Gastrocnemius medialis (tissue), 4 donors: ENCODE results near the gene C1QTNF7. TPM values are rescaled to one million over a fixed set of nuclear protein-coding genes. Genes with fewer than 3 reads are reported as not detected.

ENCODE experiments used
- ATAC-seq, 2 donors: fragments of 150-250 bp; one replicate each; pipeline ENCODE4 v1.9.1; 2016
- DNase-seq, 2 donors: peaks; one replicate each; pipeline ENCODE4 v3.0.0-alpha.2; 2019
- H3K27ac ChIP-seq, 4 donors: fragments of 200-600 bp; sonication (generic); 1 replicate in 1 of 4; 2 replicates in 3 of 4; pipeline ENCODE4 v1.5.1; 2016 to 2018; ENCODE audit warnings: mild to moderate bottlenecking in 2 of 4, moderate library complexity in 1 of 4
- H3K27me3 ChIP-seq, 3 donors: fragments of 200-600 bp; sonication (generic) in 2 of 3; 1 replicate in 1 of 3; 2 replicates in 2 of 3; pipeline versions ENCODE4 v1.5.1 to v1.6.0; 2016 to 2019; ENCODE audit warnings: mild to moderate bottlenecking in 1 of 3, moderate library complexity in 1 of 3
- H3K36me3 ChIP-seq, 2 donors: fragments of 200-600 bp; sonication (generic) in 1 of 2; one replicate each; pipeline ENCODE4 v1.5.1; 2017 to 2018
- H3K4me1 ChIP-seq, 2 donors: fragments of 200-600 bp; sonication (generic) in 1 of 2; one replicate each; pipeline ENCODE4 v1.5.1; 2016 to 2017; ENCODE audit warnings: mild to moderate bottlenecking in 2 of 2
- H3K4me3 ChIP-seq, 4 donors: fragments of 200-600 bp; sonication (generic) in 3 of 4; 1 replicate in 1 of 4; 2 replicates in 3 of 4; pipeline ENCODE4 v1.5.1; 2016 to 2019; ENCODE audit warnings: mild to moderate bottlenecking in 2 of 4
- H3K9me3 ChIP-seq, 3 donors: fragments of 200-600 bp; sonication (generic) in 2 of 3; 1 replicate in 1 of 3; 2 replicates in 2 of 3; pipeline ENCODE4 v1.5.1; 2016 to 2019
- POLR2A ChIP-seq, 2 donors: fragments of 450-650 bp; IDR thresholded peaks; one replicate each; pipeline ENCODE4 v1.6.1; 2017; ENCODE audit warnings: antibody characterized with exemption in 2 of 2, mild to moderate bottlenecking in 2 of 2, moderate library complexity in 2 of 2
- in situ Hi-C, 4 donors: fragments of 200-750 bp; cut with MboI; loops; one replicate each; pipeline versions ENCODE4 v1.15.0 to v1.8.0; 2017; ENCODE audit warnings: low sequenced_read_pairs in 4 of 4
- intact Hi-C: fragments of 100-400 bp; cut with DNase I; formaldehyde crosslinking; loops from one replicate; pipeline ENCODE4 v1.15.1; 2023; ENCODE audit warnings: low total_unique reads
- total RNA-seq, 4 donors: library from RNA; depleted of rRNA; stranded (reverse); fragments of >200 nt; gene quantifications; one replicate each; pipeline versions ENCODE4 v1.1.0 to v1.2.3, GENCODE V29; 2016
- TF ChIP-seq, protein P1 (sequence below), 5 experiments: fragments of 450-650 bp in 3 of 5; fragments of 200-600 bp in 2 of 5; sonication (generic) in 2 of 5; IDR thresholded peaks in 4 of 5; conservative IDR thresholded peaks in 1 of 5; 1 replicate in 4 of 5; 2 replicates in 1 of 5; pipeline ENCODE4 v1.5.1; 2016 to 2019; ENCODE audit warnings: antibody characterized with exemption in 5 of 5, mild to moderate bottlenecking in 3 of 5, moderate library complexity in 3 of 5

The C1QTNF7 gene
- total RNA-seq, 4 donors from 2014 or later, result 0.29 to 11.6 (median 0.72) TPM

DNA sequence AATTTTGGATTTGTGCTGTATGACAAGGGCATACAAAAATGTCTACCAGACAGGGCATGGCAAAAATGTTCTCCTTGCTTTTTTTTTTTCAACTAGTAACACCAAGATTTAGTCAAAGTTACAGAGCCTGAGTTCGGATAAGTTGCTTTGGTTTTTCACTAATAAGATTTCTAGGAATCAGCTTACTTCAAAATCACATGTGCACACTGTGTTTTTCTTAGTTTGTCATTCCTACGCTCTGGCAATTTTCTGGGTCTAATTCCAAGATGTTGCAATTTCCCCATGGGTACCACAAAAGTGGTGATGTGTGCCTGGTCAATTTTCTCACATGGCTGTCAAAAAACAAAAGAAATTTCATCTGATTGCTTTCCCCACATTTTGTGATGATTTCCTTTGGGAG lies 6.3 kb downstream of the C1QTNF7 start:
- no peaks in the 10 kb centered on the region for H3K9me3 ChIP-seq
- TF ChIP-seq, protein P1, sequence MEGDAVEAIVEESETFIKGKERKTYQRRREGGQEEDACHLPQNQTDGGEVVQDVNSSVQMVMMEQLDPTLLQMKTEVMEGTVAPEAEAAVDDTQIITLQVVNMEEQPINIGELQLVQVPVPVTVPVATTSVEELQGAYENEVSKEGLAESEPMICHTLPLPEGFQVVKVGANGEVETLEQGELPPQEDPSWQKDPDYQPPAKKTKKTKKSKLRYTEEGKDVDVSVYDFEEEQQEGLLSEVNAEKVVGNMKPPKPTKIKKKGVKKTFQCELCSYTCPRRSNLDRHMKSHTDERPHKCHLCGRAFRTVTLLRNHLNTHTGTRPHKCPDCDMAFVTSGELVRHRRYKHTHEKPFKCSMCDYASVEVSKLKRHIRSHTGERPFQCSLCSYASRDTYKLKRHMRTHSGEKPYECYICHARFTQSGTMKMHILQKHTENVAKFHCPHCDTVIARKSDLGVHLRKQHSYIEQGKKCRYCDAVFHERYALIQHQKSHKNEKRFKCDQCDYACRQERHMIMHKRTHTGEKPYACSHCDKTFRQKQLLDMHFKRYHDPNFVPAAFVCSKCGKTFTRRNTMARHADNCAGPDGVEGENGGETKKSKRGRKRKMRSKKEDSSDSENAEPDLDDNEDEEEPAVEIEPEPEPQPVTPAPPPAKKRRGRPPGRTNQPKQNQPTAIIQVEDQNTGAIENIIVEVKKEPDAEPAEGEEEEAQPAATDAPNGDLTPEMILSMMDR (IDR thresholded peaks at IDR 0.05 in 4 of 5, conservative IDR thresholded peaks at IDR 0.05 in 1 of 5), result no peak
- TF ChIP-seq POLR2A (IDR thresholded peaks at IDR 0.05), result no peak
- H3K4me3 ChIP-seq, result no peak overlapping the region
- ATAC-seq (peak; percentile 79 to 80), DNase-seq (no peak)
- H3K36me3 ChIP-seq, result no peaks in the 10 kb centered on the region
- intact Hi-C loops, result no loop called here
- in situ Hi-C loops, result no loop called here
- H3K27me3 ChIP-seq, result no peaks in the 10 kb centered on the region
- no peaks in the 10 kb centered on the region for H3K4me1 ChIP-seq
- H3K27ac ChIP-seq, result no peak overlapping the region

DNA sequence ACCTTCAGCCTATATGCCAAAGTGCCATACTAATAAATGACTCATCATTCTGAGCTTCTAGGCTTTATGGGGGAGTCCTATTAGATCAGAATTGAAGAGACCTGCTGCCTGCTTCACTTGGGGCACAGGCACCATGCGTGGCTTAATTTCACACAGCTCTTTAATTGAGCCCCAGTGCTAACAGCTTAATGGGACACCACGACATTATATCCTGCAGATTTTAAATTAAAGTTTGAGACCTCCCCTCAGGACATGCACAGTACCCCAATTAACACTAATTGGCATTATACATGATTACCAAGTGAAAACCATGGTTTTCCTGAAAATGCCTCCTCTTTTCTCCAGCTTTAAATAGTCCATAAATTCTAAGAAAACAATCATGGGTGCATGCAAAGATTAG lies 6.8 kb downstream of the C1QTNF7 start:
- intact Hi-C loops, result no loop called here
- no peaks in the 10 kb centered on the region for H3K36me3 ChIP-seq
- no peaks in the 10 kb centered on the region for H3K9me3 ChIP-seq
- ATAC-seq, result no peak
- H3K27ac ChIP-seq, result no peak overlapping the region
- no peaks in the 10 kb centered on the region for H3K27me3 ChIP-seq
- H3K4me1 ChIP-seq, result no peaks in the 10 kb centered on the region
- no peak for TF ChIP-seq POLR2A (IDR thresholded peaks at IDR 0.05)
- TF ChIP-seq, protein P1 (IDR thresholded peaks at IDR 0.05 in 4 of 5, conservative IDR thresholded peaks at IDR 0.05 in 1 of 5), result no peak
- in situ Hi-C loops, result no loop called here
- DNase-seq, result no peak
- no peak overlapping the region for H3K4me3 ChIP-seq

DNA sequence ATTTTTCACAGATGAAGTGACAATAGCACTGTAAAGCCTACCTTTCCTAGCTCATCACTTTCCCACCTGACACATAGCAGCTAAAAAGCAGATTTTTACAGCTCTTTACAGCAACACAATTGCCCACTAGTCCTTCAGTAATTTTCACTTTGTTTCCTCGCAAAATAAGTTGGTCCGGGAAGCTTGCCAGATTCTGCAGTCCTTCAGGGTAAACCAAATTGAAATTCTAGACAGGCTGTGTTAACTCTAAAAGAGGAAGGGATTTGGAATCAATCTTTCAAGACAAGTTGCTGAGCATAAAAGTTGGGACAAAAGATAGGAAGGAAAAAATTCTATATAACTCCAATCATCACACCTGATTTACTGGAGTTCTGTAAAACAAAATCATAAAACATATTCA lies 8.7 kb downstream of the C1QTNF7 start:
- Histone ChIP-seq H3K36me3 (no peaks in the 10 kb centered on the region), H3K9me3 (no peaks in the 10 kb centered on the region), H3K27ac (no peak overlapping the region), H3K4me1 (no peaks in the 10 kb centered on the region), H3K4me3 (no peak overlapping the region), H3K27me3 (no peaks in the 10 kb centered on the region)
- intact Hi-C loops (no loop called here), in situ Hi-C loops (no loop called here)
- no peak for ATAC-seq
- no peak for TF ChIP-seq POLR2A (IDR thresholded peaks at IDR 0.05)
- TF ChIP-seq, protein P1 (IDR thresholded peaks at IDR 0.05 in 4 of 5, conservative IDR thresholded peaks at IDR 0.05 in 1 of 5), result no peak
- no peak for DNase-seq

DNA sequence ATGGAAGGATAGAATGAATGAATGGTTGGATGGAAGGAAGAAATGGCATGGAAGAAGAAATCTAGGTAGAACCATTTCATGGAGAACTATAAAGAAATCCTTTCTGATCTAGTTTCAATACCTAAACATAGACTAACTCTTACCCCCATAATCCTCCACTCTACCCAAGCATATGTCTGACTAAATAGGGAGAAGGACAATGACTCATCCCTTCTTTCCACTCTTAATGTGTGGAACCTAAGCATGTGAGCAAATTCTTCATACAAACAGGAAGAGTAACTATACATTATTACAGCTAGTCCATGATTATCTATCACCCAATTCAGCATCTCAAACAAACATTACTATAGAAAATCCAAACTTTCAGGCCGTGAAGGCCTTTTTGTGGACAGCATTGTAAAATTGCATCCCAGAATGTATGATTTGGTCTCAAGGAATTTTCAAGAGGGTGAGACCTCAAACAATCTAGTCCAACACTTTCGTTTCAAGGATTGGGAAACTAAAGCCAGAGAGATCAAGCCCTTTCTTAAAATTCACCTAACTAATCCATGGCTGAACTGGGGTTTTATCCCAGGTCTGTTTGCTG lies 11.2 kb downstream of the C1QTNF7 start:
- no peak overlapping the region for H3K4me3 ChIP-seq
- in situ Hi-C loops (no loop called here), intact Hi-C loops (no loop called here)
- no peak overlapping the region for H3K27ac ChIP-seq
- H3K4me1 ChIP-seq, result no peaks in the 10 kb centered on the region
- no peaks in the 10 kb centered on the region for H3K9me3 ChIP-seq
- H3K36me3 ChIP-seq, result no peaks in the 10 kb centered on the region
- DNase-seq (no peak), ATAC-seq (no peak)
- TF ChIP-seq POLR2A (IDR thresholded peaks at IDR 0.05), result no peak
- TF ChIP-seq, protein P1 (IDR thresholded peaks at IDR 0.05 in 4 of 5, conservative IDR thresholded peaks at IDR 0.05 in 1 of 5), result no peak
- no peaks in the 10 kb centered on the region for H3K27me3 ChIP-seq
